ENCODE data around the gene FKBP5.

The FKBP5 gene

GRCh38 chr6:35662999-35663398, 25.7 kb downstream of the FKBP5 start:
- peak; percentile 16 for DNase-seq (ENCODE audit: low spot score)

GRCh38 chr6:35654883-35655282, 33.8 kb downstream of the FKBP5 start:
- DNase-seq (ENCODE audit: low spot score), result no peak

GRCh38 chr6:35651244-35651643, 37.5 kb downstream of the FKBP5 start:
- DNase-seq (ENCODE audit: low spot score), result no peak

GRCh38 chr6:35650015-35650414, 38.7 kb downstream of the FKBP5 start:
- DNase-seq (ENCODE audit: low spot score), result peak; percentile 9

- no peak for DNase-seq (ENCODE audit: low spot score)
These were observed 40.5 kb downstream of the FKBP5 start for GRCh38 chr6:35648203-35648602.

GRCh38 chr6:35647400-35647799, 41.3 kb downstream of the FKBP5 start:
- no peak for DNase-seq (ENCODE audit: low spot score)

- no peak for DNase-seq (ENCODE audit: low spot score)
These were observed 45.6 kb downstream of the FKBP5 start for GRCh38 chr6:35643162-35643535.

GRCh38 chr6:35642471-35643161, 46.1 kb downstream of the FKBP5 start:
- DNase-seq (ENCODE audit: low spot score), result no peak

GRCh38 chr6:35640017-35640664, 48.6 kb downstream of the FKBP5 start:
- no peak for DNase-seq (ENCODE audit: low spot score)

GRCh38 chr6:35638679-35639078, 50.0 kb downstream of the FKBP5 start:
- no peak for DNase-seq (ENCODE audit: low spot score)

GRCh38 chr6:35637911-35638310, 50.8 kb downstream of the FKBP5 start:
- DNase-seq (ENCODE audit: low spot score), result no peak

- no peak for DNase-seq (ENCODE audit: low spot score)
These were observed 52.8 kb downstream of the FKBP5 start for GRCh38 chr6:35635601-35636597.

- no peak for DNase-seq (ENCODE audit: low spot score)
These were observed 54.4 kb downstream of the FKBP5 start for GRCh38 chr6:35634316-35634715.

- no peak for DNase-seq (ENCODE audit: low spot score)
These were observed 55.1 kb downstream of the FKBP5 start for GRCh38 chr6:35633579-35634089.

- no peak for DNase-seq (ENCODE audit: low spot score)
These were observed 58.8 kb downstream of the FKBP5 start for GRCh38 chr6:35629876-35630378.

- no peak for DNase-seq (ENCODE audit: low spot score)
These were observed 62.3 kb downstream of the FKBP5 start for GRCh38 chr6:35626401-35626800.

GRCh38 chr6:35624341-35625070, 64.2 kb downstream of the FKBP5 start:
- DNase-seq (ENCODE audit: low spot score), result no peak

GRCh38 chr6:35622283-35622682, 66.4 kb downstream of the FKBP5 start:
- DNase-seq (ENCODE audit: low spot score), result no peak

- no peak for DNase-seq (ENCODE audit: low spot score)
These were observed 68.0 kb downstream of the FKBP5 start for GRCh38 chr6:35620706-35621105.

GRCh38 chr6:35613762-35614161, 75.0 kb downstream of the FKBP5 start:
- no peak for DNase-seq (ENCODE audit: low spot score)

GRCh38 chr6:35611240-35611639, 77.5 kb downstream of the FKBP5 start:
- DNase-seq (ENCODE audit: low spot score), result no peak

- no peak for DNase-seq (ENCODE audit: low spot score)
These were observed 77.9 kb downstream of the FKBP5 start for GRCh38 chr6:35610830-35611229.
